PFSK-1 (cell line): Measurements from ENCODE around the gene FADS1.

Experiments used
- FOXP2 ChIP-seq: optimal IDR thresholded peaks from 2 replicates; pipeline ENCODE3; 2011; ENCODE audit warnings: borderline replicate concordance, control low read depth, inconsistent platforms; ENCODE audit not compliant: insufficient read depth; ENCODE audit errors: extremely low read length, extremely low read depth
- POLR2AphosphoS5 ChIP-seq: IDR thresholded peaks from 2 replicates; pipeline ENCODE4 v1.6.1; 2012; ENCODE audit warnings: low read depth, mild to moderate bottlenecking, control low read depth, low read length, moderate library complexity
- SIN3A ChIP-seq: IDR thresholded peaks from 2 replicates; pipeline ENCODE4 v1.6.1; 2012; ENCODE audit warnings: mild to moderate bottlenecking, low read length, moderate library complexity, borderline replicate concordance; ENCODE audit not compliant: insufficient read depth
- TAF1 ChIP-seq: IDR thresholded peaks from 2 replicates; pipeline ENCODE4 v1.6.1; 2012; ENCODE audit warnings: low read length, control low read depth, borderline replicate concordance; ENCODE audit not compliant: insufficient read depth
- TF ChIP-seq, protein P1 (sequence below), 2 experiments: IDR thresholded peaks; 2 replicates each; pipeline versions ENCODE4 v1.6.1 to v1.8.0; 2011 to 2012; ENCODE audit warnings: low read depth in 2 of 2, low read length in 2 of 2, control low read depth in 1 of 2, inconsistent platforms in 1 of 2, mild to moderate bottlenecking in 1 of 2, moderate library complexity in 1 of 2; ENCODE audit not compliant: insufficient read depth in 1 of 2

The FADS1 gene

DNA sequence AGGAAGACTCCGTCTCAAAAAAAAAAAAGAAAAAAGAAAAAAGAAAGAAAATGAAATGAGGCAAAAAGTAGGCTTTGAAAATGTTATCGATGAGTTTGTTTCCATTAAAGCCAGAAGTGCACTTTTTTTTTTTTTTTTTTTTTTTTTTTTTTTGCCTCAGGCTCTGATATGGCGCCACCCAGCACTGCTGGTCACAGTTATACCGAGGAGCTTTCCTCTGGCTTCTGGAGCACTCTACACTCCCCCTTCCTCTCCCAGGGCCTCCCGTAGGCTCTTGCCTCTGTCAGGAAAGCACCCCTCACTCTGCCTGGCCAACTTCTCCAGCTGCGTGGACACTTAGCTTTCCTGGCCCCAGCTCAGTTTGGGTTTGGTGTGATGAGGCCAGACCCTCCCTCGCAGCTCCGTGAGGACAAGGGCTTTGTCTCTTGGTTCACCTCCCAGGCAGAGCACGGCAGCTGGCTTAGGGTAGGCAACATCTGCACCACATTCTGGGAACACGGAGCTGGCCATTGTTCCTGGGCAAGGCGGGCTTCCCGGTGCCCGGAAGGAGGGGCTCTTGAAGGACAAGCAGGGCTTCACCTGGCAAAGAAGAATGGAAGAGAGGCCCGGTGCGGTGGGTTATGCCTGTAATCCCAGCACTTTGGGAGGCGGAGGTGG, 28.2 kb upstream of the FADS1 start:
- TF ChIP-seq, protein P1, sequence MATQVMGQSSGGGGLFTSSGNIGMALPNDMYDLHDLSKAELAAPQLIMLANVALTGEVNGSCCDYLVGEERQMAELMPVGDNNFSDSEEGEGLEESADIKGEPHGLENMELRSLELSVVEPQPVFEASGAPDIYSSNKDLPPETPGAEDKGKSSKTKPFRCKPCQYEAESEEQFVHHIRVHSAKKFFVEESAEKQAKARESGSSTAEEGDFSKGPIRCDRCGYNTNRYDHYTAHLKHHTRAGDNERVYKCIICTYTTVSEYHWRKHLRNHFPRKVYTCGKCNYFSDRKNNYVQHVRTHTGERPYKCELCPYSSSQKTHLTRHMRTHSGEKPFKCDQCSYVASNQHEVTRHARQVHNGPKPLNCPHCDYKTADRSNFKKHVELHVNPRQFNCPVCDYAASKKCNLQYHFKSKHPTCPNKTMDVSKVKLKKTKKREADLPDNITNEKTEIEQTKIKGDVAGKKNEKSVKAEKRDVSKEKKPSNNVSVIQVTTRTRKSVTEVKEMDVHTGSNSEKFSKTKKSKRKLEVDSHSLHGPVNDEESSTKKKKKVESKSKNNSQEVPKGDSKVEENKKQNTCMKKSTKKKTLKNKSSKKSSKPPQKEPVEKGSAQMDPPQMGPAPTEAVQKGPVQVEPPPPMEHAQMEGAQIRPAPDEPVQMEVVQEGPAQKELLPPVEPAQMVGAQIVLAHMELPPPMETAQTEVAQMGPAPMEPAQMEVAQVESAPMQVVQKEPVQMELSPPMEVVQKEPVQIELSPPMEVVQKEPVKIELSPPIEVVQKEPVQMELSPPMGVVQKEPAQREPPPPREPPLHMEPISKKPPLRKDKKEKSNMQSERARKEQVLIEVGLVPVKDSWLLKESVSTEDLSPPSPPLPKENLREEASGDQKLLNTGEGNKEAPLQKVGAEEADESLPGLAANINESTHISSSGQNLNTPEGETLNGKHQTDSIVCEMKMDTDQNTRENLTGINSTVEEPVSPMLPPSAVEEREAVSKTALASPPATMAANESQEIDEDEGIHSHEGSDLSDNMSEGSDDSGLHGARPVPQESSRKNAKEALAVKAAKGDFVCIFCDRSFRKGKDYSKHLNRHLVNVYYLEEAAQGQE (IDR thresholded peaks at IDR 0.05; ENCODE audit: insufficient read depth in 1 of 2, low read depth in 2 of 2, low read length in 2 of 2): no peak
- TF ChIP-seq POLR2AphosphoS5: no peak
- no peak for TF ChIP-seq TAF1
- no peak for TF ChIP-seq FOXP2
- no peak for TF ChIP-seq SIN3A

DNA sequence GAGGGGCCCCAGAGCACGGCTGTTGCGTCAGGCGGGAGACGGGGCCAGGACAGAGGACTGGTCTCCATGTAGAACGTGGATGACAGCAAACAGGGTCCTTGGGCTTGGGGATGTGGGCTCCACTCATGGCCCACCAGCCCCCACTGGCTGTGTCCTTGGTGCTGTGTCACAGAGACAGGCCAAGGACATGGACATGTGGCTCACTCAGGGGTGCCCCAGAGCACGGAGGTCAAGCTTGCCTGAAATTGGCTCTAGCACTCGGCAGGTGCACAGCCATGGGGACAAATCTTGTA, 25.7 kb upstream of the FADS1 start:
- TF ChIP-seq SIN3A: no peak
- TF ChIP-seq POLR2AphosphoS5: no peak
- TF ChIP-seq FOXP2: no peak
- TF ChIP-seq, protein P1 (IDR thresholded peaks at IDR 0.05; ENCODE audit: insufficient read depth in 1 of 2, low read depth in 2 of 2, low read length in 2 of 2): no peak
- no peak for TF ChIP-seq TAF1

DNA sequence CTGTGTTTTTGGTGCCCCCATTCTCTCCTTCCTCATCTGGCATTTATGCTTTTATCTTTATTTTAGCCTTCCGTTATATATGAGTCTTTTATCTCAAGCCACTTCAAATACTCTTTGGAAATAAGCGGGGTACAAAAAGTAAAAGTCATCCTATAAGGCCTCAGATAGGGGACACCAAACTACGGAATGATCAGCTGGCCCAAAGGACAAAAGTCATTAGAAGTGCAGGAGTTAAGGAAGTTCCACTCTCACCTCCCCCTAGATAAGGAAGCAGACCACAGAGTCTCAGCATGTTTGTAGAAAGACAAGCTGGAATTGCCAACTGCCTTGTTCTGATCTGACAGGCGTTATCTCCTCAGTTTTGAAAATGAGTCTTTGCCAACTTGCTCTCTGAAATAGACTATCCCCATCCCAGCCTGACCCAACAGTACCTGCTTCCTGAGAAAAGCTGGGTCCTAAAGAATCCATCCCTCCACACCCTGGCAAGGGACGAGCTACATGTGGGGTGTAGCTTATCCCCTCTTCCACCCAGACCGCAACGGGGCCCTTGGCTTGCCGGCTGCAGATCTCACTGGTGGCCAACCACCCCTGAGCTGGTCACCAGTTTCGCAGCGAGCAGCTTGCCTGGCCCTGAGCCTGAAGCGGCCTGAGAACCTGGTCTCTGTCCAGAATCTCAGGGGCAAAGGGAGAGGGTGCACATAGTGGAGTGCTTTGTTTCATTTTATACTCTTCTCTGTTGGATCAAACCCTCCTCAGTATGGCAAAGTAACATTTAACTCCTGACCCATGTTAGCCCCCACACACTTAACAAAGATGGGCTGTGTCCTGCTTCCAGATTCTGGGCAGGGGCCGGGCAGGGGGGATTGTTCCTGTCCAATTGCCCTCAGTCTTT, 25.1 kb upstream of the FADS1 start:
- TF ChIP-seq, protein P1 (IDR thresholded peaks at IDR 0.05; ENCODE audit: insufficient read depth in 1 of 2, low read depth in 2 of 2, low read length in 2 of 2): no peak
- no peak for TF ChIP-seq POLR2AphosphoS5
- TF ChIP-seq SIN3A: no peak
- TF ChIP-seq FOXP2: no peak
- no peak for TF ChIP-seq TAF1

DNA sequence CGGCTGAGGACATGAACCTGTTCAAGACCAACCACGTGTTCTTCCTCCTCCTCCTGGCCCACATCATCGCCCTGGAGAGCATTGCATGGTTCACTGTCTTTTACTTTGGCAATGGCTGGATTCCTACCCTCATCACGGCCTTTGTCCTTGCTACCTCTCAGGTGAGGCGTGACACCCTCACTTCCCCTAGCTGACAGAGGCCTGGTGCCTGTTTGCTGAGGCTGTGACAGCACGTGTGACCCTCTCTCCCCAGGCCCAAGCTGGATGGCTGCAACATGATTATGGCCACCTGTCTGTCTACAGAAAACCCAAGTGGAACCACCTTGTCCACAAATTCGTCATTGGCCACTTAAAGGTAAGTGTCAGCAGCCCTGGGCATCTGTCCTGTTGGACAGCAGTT, 23.6 kb upstream of the FADS1 start:
- no peak for TF ChIP-seq POLR2AphosphoS5
- TF ChIP-seq TAF1: no peak

DNA sequence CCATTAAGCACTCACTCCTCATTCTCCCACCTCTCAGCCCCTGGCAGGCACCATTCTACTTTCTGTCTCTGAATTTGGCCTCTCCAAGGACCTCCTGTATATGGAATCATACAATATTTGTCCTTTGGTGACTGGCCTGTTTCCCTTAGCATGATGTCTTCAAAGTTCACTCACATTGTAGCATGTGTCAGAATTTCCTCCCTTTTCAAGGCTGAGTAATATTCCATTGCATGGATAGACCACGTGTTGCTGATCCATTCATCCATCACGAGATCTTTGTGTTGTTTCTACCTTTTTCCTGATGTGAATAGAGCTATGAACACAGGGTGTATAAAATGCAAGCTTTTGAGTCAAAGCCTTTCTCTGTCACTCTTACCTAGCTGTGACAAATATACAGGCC, 22.9 kb upstream of the FADS1 start:
- TF ChIP-seq SIN3A (no peak), FOXP2 (no peak), TAF1 (no peak), POLR2AphosphoS5 (no peak)
- TF ChIP-seq, protein P1 (IDR thresholded peaks at IDR 0.05; ENCODE audit: insufficient read depth in 1 of 2, low read depth in 2 of 2, low read length in 2 of 2): no peak
